GM23338 (cell line): Measurements from ENCODE around the gene NRP1. TPM values are rescaled to one million over a fixed set of nuclear protein-coding genes. Genes with fewer than 3 reads are reported as not detected.

ENCODE experiments used
- ATAC-seq: fragments of 200-7000 bp; cut with Tn5 transposase; 3 replicates; pipeline ENCODE4 v1.9.1; 2020
- DNase-seq: peaks from one replicate; pipeline ENCODE4 v3.0.0-alpha.2; 2015; ENCODE audit warnings: low spot score
- H2AFZ ChIP-seq: fragments of 200-600 bp; sonication (generic); 2 replicates; pipeline ENCODE4 v1.8.0; 2016; ENCODE audit warnings: antibody characterized with exemption, mild to moderate bottlenecking, moderate library complexity
- H3F3A ChIP-seq: fragments of 200-600 bp; sonication (generic); replicated peaks from 2 replicates; pipeline ENCODE4 v1.8.0; 2017; ENCODE audit warnings: antibody characterized with exemption, mixed run types, low read depth
- H3K27ac ChIP-seq: fragments of 200-600 bp; sonication (generic); 2 replicates; pipeline ENCODE4 v1.6.1; 2016; ENCODE audit warnings: low read depth
- H3K27me3 ChIP-seq: fragments of 200-600 bp; sonication (generic); 2 replicates; pipeline ENCODE4 v1.8.0; 2016; ENCODE audit warnings: mild to moderate bottlenecking, mixed run types, moderate library complexity; ENCODE audit not compliant: insufficient read depth
- H3K36me3 ChIP-seq: fragments of 200-600 bp; sonication (generic); 2 replicates; pipeline ENCODE4 v1.8.0; 2016; ENCODE audit warnings: mild to moderate bottlenecking; ENCODE audit not compliant: insufficient read depth
- H3K4me1 ChIP-seq: fragments of 200-600 bp; sonication (generic); 2 replicates; pipeline ENCODE4 v1.8.0; 2016; ENCODE audit warnings: mild to moderate bottlenecking, moderate library complexity; ENCODE audit not compliant: insufficient read depth
- H3K4me2 ChIP-seq: fragments of 200-600 bp; sonication (generic); 2 replicates; pipeline ENCODE4 v1.7.1; 2017; ENCODE audit warnings: mixed run types
- H3K4me3 ChIP-seq: fragments of 200-600 bp; sonication (generic); 2 replicates; pipeline ENCODE4 v1.6.1; 2016; ENCODE audit warnings: mixed run types
- H3K79me2 ChIP-seq: fragments of 200-600 bp; sonication (generic); replicated peaks from 2 replicates; pipeline ENCODE4 v1.8.0; 2017; ENCODE audit warnings: mild to moderate bottlenecking; ENCODE audit not compliant: insufficient read depth
- H3K9me2 ChIP-seq: fragments of 200-600 bp; sonication (generic); 2 replicates; pipeline ENCODE4 v1.8.0; 2017; ENCODE audit not compliant: insufficient read depth
- H4K20me1 ChIP-seq: fragments of 200-600 bp; sonication (generic); replicated peaks from 2 replicates; pipeline ENCODE4 v1.8.0; 2017; ENCODE audit warnings: mild to moderate bottlenecking; ENCODE audit not compliant: insufficient read depth
- H3K27ac Mint-ChIP-seq: 2 replicates; pipeline ENCODE4 v1.8.0; 2020; ENCODE audit warnings: inconsistent platforms, mild to moderate bottlenecking, moderate library complexity, mixed read lengths
- H3K27me3 Mint-ChIP-seq: 3 replicates; pipeline ENCODE4 v1.8.0; 2022; ENCODE audit warnings: low read depth, mild to moderate bottlenecking, moderate library complexity, mixed read lengths, inconsistent platforms; ENCODE audit not compliant: insufficient read depth, poor library complexity
- H3K36me3 Mint-ChIP-seq: 3 replicates; pipeline ENCODE4 v1.8.0; 2021; ENCODE audit warnings: low read depth, mild to moderate bottlenecking, inconsistent platforms, moderate library complexity, mixed read lengths
- H3K4me1 Mint-ChIP-seq: 3 replicates; pipeline ENCODE4 v1.8.0; 2020; ENCODE audit warnings: mild to moderate bottlenecking, inconsistent platforms, mixed read lengths
- H3K4me3 Mint-ChIP-seq: 3 replicates; pipeline ENCODE4 v1.8.0; 2021; ENCODE audit warnings: moderate library complexity, mild to moderate bottlenecking, inconsistent platforms, mixed read lengths
- H3K9me3 Mint-ChIP-seq: 3 replicates; pipeline ENCODE4 v1.8.0; 2020; ENCODE audit warnings: moderate library complexity, mild to moderate bottlenecking, inconsistent platforms, mixed read lengths
- CREB1 ChIP-seq: fragments of 250-450 bp; sonication (Bioruptor Pico); IDR thresholded peaks from 2 replicates; pipeline ENCODE4 v1.5.0; 2020; ENCODE audit warnings: low read depth, mild to moderate bottlenecking, moderate library complexity
- EZH2 ChIP-seq: fragments of 200-600 bp; sonication (generic); IDR thresholded peaks from one replicate; pipeline ENCODE4 v1.8.0; 2017; ENCODE audit warnings: antibody characterized with exemption, mild to moderate bottlenecking, low read depth; ENCODE audit not compliant: unreplicated experiment
- EZH2phosphoT487 ChIP-seq: fragments of 200-600 bp; sonication (generic); IDR thresholded peaks from one replicate; pipeline ENCODE4 v1.8.1; 2018; ENCODE audit warnings: antibody characterized with exemption; ENCODE audit not compliant: unreplicated experiment
- JUNB ChIP-seq: IDR thresholded peaks from one replicate; pipeline ENCODE4 v1.6.1; 2016; ENCODE audit warnings: antibody characterized with exemption; ENCODE audit not compliant: unreplicated experiment
- POLR2AphosphoS5 ChIP-seq: IDR thresholded peaks from 2 replicates; pipeline ENCODE4 v1.6.1; 2016; ENCODE audit warnings: antibody characterized with exemption, low read depth
- STAT1 ChIP-seq: IDR thresholded peaks from one replicate; pipeline ENCODE4 v1.6.1; 2016; ENCODE audit warnings: antibody characterized with exemption; ENCODE audit not compliant: unreplicated experiment
- ZNF114 ChIP-seq: fragments of 250-450 bp; sonication (Bioruptor Pico); IDR thresholded peaks from 2 replicates; pipeline ENCODE4 v1.5.0; 2020; ENCODE audit warnings: mild to moderate bottlenecking, moderate library complexity
- ZNF331 ChIP-seq: fragments of 250-450 bp; sonication (Bioruptor Pico); IDR thresholded peaks from 2 replicates; pipeline ENCODE4 v1.5.0; 2020; ENCODE audit warnings: low read depth, mild to moderate bottlenecking, moderate library complexity
- polyA plus RNA-seq: library from polyadenylated mRNA; unstranded; fragments of >200 nt; fragmentation: Nextera tagmentation; extraction: Ambion mirVana; gene quantifications from 2 replicates; pipeline ENCODE4 v1.2.1, GENCODE V29; 2016
- total RNA-seq: library from RNA; depleted of rRNA; stranded (reverse); fragments of >200 nt; shearing (Covaris generic); gene quantifications from 2 replicates; pipeline ENCODE4 v1.2.3, GENCODE V29; 2014
- TF ChIP-seq, protein P1 (sequence below): IDR thresholded peaks from one replicate; pipeline ENCODE4 v1.6.1; 2018; ENCODE audit warnings: antibody characterized with exemption; ENCODE audit not compliant: unreplicated experiment
- TF ChIP-seq, protein P2 (sequence below): IDR thresholded peaks from 2 replicates; pipeline ENCODE4 v1.6.1; 2016; ENCODE audit warnings: antibody characterized with exemption
- TF ChIP-seq, protein P3 (sequence below): fragments of 250-450 bp; sonication (Bioruptor Pico); IDR thresholded peaks from 2 replicates; pipeline ENCODE4 v1.5.0; 2020; ENCODE audit warnings: mild to moderate bottlenecking, moderate library complexity
- TF ChIP-seq, protein P4 (sequence below), 2 experiments: fragments of 200-600 bp in 1 of 2; sonication (generic) in 1 of 2; conservative IDR thresholded peaks; 2 replicates each; pipeline versions ENCODE4 v1.5.1 to v1.6.1; 2016 to 2017; ENCODE audit warnings: antibody characterized with exemption in 2 of 2, low read depth in 2 of 2, mild to moderate bottlenecking in 2 of 2, moderate library complexity in 1 of 2

The NRP1 gene
- total and polyA plus RNA-seq, 2 experiments from 2014 or later, result 2.9 to 3.5 TPM

DNA sequence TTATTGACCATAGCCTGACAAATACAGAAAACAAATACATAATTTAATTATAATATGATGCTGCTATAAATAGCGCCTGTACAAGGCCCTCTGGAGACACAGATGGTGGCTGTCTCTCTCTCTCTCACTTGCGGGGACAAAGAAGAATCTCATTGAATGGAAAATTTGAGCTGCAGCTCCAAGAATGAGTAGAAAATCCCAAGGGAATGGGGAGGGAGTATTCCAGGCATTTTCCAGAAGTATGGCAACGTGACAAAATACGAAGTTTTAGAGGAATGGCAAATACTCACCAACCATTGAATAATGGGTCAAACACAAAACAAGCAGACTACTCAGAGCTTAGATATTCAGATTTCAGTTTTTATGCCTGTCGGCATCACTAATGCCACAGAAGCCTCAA lies 179.9 kb downstream of the NRP1 start:
- Mint-ChIP-seq H3K27me3 (peaks cover 4% of the 10 kb centered on the region), H3K9me3 (no peaks in the 10 kb centered on the region; the same call in 2 of the 3 replicates), H3K36me3 (no peaks in the 10 kb centered on the region), H3K4me3 (no peak overlapping the region), H3K27ac (no peak overlapping the region), H3K4me1 (peaks cover 12% of the 10 kb centered on the region; the same call in 2 of the 3 replicates)
- Histone ChIP-seq H3K4me1 (peaks cover 7% of the 10 kb centered on the region), H3K79me2 (no peaks in the 10 kb centered on the region), H3K4me3 (no peak overlapping the region), H3F3A (no peaks in the 10 kb centered on the region), H4K20me1 (no peaks in the 10 kb centered on the region), H3K27ac (no peak overlapping the region), H2AFZ (no peak overlapping the region), H3K36me3 (no peaks in the 10 kb centered on the region), H3K27me3 (no peaks in the 10 kb centered on the region), H3K4me2 (no peak overlapping the region), H3K9me2 (peaks cover 10% of the 10 kb centered on the region; the same call in 1 of the 2 replicates)
- TF ChIP-seq, protein P1, sequence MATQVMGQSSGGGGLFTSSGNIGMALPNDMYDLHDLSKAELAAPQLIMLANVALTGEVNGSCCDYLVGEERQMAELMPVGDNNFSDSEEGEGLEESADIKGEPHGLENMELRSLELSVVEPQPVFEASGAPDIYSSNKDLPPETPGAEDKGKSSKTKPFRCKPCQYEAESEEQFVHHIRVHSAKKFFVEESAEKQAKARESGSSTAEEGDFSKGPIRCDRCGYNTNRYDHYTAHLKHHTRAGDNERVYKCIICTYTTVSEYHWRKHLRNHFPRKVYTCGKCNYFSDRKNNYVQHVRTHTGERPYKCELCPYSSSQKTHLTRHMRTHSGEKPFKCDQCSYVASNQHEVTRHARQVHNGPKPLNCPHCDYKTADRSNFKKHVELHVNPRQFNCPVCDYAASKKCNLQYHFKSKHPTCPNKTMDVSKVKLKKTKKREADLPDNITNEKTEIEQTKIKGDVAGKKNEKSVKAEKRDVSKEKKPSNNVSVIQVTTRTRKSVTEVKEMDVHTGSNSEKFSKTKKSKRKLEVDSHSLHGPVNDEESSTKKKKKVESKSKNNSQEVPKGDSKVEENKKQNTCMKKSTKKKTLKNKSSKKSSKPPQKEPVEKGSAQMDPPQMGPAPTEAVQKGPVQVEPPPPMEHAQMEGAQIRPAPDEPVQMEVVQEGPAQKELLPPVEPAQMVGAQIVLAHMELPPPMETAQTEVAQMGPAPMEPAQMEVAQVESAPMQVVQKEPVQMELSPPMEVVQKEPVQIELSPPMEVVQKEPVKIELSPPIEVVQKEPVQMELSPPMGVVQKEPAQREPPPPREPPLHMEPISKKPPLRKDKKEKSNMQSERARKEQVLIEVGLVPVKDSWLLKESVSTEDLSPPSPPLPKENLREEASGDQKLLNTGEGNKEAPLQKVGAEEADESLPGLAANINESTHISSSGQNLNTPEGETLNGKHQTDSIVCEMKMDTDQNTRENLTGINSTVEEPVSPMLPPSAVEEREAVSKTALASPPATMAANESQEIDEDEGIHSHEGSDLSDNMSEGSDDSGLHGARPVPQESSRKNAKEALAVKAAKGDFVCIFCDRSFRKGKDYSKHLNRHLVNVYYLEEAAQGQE, result no peak
- no peak for TF ChIP-seq EZH2
- TF ChIP-seq STAT1, result no peak
- TF ChIP-seq, protein P2, sequence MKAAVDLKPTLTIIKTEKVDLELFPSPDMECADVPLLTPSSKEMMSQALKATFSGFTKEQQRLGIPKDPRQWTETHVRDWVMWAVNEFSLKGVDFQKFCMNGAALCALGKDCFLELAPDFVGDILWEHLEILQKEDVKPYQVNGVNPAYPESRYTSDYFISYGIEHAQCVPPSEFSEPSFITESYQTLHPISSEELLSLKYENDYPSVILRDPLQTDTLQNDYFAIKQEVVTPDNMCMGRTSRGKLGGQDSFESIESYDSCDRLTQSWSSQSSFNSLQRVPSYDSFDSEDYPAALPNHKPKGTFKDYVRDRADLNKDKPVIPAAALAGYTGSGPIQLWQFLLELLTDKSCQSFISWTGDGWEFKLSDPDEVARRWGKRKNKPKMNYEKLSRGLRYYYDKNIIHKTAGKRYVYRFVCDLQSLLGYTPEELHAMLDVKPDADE, result no peak
- no peak for TF ChIP-seq POLR2AphosphoS5
- TF ChIP-seq CREB1 (CRISPR knock-in tag), result no peak
- TF ChIP-seq, protein P3, sequence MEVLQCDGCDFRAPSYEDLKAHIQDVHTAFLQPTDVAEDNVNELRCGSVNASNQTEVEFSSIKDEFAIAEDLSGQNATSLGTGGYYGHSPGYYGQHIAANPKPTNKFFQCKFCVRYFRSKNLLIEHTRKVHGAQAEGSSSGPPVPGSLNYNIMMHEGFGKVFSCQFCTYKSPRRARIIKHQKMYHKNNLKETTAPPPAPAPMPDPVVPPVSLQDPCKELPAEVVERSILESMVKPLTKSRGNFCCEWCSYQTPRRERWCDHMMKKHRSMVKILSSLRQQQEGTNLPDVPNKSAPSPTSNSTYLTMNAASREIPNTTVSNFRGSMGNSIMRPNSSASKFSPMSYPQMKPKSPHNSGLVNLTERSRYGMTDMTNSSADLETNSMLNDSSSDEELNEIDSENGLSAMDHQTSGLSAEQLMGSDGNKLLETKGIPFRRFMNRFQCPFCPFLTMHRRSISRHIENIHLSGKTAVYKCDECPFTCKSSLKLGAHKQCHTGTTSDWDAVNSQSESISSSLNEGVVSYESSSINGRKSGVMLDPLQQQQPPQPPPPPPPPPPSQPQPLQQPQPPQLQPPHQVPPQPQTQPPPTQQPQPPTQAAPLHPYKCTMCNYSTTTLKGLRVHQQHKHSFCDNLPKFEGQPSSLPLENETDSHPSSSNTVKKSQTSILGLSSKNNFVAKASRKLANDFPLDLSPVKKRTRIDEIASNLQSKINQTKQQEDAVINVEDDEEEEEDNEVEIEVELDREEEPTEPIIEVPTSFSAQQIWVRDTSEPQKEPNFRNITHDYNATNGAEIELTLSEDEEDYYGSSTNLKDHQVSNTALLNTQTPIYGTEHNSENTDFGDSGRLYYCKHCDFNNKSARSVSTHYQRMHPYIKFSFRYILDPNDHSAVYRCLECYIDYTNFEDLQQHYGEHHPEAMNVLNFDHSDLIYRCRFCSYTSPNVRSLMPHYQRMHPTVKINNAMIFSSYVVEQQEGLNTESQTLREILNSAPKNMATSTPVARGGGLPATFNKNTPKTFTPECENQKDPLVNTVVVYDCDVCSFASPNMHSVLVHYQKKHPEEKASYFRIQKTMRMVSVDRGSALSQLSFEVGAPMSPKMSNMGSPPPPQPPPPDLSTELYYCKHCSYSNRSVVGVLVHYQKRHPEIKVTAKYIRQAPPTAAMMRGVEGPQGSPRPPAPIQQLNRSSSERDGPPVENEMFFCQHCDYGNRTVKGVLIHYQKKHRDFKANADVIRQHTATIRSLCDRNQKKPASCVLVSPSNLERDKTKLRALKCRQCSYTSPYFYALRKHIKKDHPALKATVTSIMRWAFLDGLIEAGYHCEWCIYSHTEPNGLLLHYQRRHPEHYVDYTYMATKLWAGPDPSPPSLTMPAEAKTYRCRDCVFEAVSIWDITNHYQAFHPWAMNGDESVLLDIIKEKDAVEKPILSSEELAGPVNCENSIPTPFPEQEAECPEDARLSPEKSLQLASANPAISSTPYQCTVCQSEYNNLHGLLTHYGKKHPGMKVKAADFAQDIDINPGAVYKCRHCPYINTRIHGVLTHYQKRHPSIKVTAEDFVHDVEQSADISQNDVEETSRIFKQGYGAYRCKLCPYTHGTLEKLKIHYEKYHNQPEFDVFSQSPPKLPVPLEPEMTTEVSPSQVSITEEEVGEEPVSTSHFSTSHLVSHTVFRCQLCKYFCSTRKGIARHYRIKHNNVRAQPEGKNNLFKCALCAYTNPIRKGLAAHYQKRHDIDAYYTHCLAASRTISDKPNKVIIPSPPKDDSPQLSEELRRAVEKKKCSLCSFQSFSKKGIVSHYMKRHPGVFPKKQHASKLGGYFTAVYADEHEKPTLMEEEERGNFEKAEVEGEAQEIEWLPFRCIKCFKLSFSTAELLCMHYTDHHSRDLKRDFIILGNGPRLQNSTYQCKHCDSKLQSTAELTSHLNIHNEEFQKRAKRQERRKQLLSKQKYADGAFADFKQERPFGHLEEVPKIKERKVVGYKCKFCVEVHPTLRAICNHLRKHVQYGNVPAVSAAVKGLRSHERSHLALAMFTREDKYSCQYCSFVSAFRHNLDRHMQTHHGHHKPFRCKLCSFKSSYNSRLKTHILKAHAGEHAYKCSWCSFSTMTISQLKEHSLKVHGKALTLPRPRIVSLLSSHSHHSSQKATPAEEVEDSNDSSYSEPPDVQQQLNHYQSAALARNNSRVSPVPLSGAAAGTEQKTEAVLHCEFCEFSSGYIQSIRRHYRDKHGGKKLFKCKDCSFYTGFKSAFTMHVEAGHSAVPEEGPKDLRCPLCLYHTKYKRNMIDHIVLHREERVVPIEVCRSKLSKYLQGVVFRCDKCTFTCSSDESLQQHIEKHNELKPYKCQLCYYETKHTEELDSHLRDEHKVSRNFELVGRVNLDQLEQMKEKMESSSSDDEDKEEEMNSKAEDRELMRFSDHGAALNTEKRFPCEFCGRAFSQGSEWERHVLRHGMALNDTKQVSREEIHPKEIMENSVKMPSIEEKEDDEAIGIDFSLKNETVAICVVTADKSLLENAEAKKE, result no peak
- no peak for TF ChIP-seq EZH2phosphoT487
- TF ChIP-seq JUNB, result no peak
- TF ChIP-seq, protein P4, sequence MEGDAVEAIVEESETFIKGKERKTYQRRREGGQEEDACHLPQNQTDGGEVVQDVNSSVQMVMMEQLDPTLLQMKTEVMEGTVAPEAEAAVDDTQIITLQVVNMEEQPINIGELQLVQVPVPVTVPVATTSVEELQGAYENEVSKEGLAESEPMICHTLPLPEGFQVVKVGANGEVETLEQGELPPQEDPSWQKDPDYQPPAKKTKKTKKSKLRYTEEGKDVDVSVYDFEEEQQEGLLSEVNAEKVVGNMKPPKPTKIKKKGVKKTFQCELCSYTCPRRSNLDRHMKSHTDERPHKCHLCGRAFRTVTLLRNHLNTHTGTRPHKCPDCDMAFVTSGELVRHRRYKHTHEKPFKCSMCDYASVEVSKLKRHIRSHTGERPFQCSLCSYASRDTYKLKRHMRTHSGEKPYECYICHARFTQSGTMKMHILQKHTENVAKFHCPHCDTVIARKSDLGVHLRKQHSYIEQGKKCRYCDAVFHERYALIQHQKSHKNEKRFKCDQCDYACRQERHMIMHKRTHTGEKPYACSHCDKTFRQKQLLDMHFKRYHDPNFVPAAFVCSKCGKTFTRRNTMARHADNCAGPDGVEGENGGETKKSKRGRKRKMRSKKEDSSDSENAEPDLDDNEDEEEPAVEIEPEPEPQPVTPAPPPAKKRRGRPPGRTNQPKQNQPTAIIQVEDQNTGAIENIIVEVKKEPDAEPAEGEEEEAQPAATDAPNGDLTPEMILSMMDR (conservative IDR thresholded peaks at IDR 0.05; ENCODE audit: low read depth in 2 of 2), result no peak
- TF ChIP-seq ZNF331, result no peak
- TF ChIP-seq ZNF114, result no peak
- ATAC-seq, result no peak
- DNase-seq, result no peak
